CD4-positive, alpha-beta T cell treated with Interleukin-17A for 4 hours (primary cell): ENCODE data around the gene RNF14.
A peak's percentile ranks its signal among the peaks of the same experiment; 100 is the strongest.

ENCODE experiments used
- DNase-seq: peaks from one replicate; pipeline ENCODE4 v3.0.0-alpha.2; 2020; ENCODE audit warnings: mixed read lengths

Gene RNF14

GRCh38 chr5:141989720-141990119, 20.8 kb downstream of the RNF14 start:
- DNase-seq, result no peak

- DNase-seq, result peak; percentile 89
Observed at GRCh38 chr5:141992349-141992963, 23.6 kb downstream of the RNF14 start.

GRCh38 chr5:141994511-141995136, 25.7 kb downstream of the RNF14 start:
- no peak for DNase-seq

- DNase-seq, result no peak
Observed at GRCh38 chr5:141995656-141996055, 26.8 kb downstream of the RNF14 start.

- DNase-seq, result no peak
Observed at GRCh38 chr5:141997358-141997960, 28.6 kb downstream of the RNF14 start.

GRCh38 chr5:142000173-142000572, 31.3 kb downstream of the RNF14 start:
- no peak for DNase-seq

GRCh38 chr5:142000704-142001484, 32.0 kb downstream of the RNF14 start:
- peak; percentile 40 for DNase-seq

GRCh38 chr5:142003266-142003800, 34.4 kb downstream of the RNF14 start:
- no peak for DNase-seq

GRCh38 chr5:142006363-142007236, 37.7 kb downstream of the RNF14 start:
- peak; percentile 36 for DNase-seq

- no peak for DNase-seq
Observed at GRCh38 chr5:142007237-142007544, 38.3 kb downstream of the RNF14 start.

- DNase-seq, result no peak
Observed at GRCh38 chr5:142008813-142009212, 39.9 kb downstream of the RNF14 start.

GRCh38 chr5:142009886-142010285, 41.0 kb downstream of the RNF14 start:
- no peak for DNase-seq

GRCh38 chr5:142011572-142012185, 42.8 kb downstream of the RNF14 start:
- DNase-seq, result no peak

- DNase-seq, result peak; percentile 76
Observed at GRCh38 chr5:142012186-142012785, 43.4 kb downstream of the RNF14 start.

GRCh38 chr5:142012792-142013388, 44.0 kb downstream of the RNF14 start, which contains the start of gene GNPDA1:
TSS of gene GNPDA1 (minus strand) at chr5:142013027. CDS start at chr5:142012035, 992 bp downstream.
- peak; percentile 75 for DNase-seq

- no peak for DNase-seq
Observed at GRCh38 chr5:142013734-142014521, 45.0 kb downstream of the RNF14 start.

- peak; percentile 70 for DNase-seq
Observed at GRCh38 chr5:142014911-142015584, 46.1 kb downstream of the RNF14 start.

- DNase-seq, result peak; percentile 61
Observed at GRCh38 chr5:142015781-142016533, 47.1 kb downstream of the RNF14 start.

- DNase-seq, result peak; percentile 49
Observed at GRCh38 chr5:142016556-142016955, 47.7 kb downstream of the RNF14 start.
